HG03060 (cell line): ENCODE data around the gene MAF.

Experiments
- ATAC-seq: cut with Tn5 transposase; IDR thresholded peaks from one replicate; pipeline ENCODE4 v1.9.1; 2021; ENCODE audit warnings: low read depth, moderate number of reproducible peaks; ENCODE audit not compliant: unreplicated experiment

MAF gene

GRCh38 chr16:79550373-79550772 lies 50.2 kb downstream of the MAF start:
- no peak for ATAC-seq

GRCh38 chr16:79547085-79547484 lies 53.5 kb downstream of the MAF start:
- ATAC-seq = no peak
